Measurements from ENCODE around the gene ZNF672. TPM values are rescaled to one million over a fixed set of nuclear protein-coding genes. Genes with fewer than 3 reads are reported as not detected.
A peak's percentile ranks its signal among the peaks of the same experiment; 100 is the strongest.

Gene ZNF672
- total and polyA plus RNA-seq, 2 of the 13 experiments (the other 11 are each of a cell fraction or from before 2014, with no cell fraction given) = 17.2 to 22.9 TPM

GRCh38 chr1:248825909-248826760, 11.9 kb upstream of the ZNF672 start, which contains the start of gene SH3BP5L (continued):
- TF ChIP-seq HIC2 (CRISPR knock-in tag; IDR thresholded peaks at IDR 0.05; ENCODE audit: low read depth) (0 out of 2 replicates have a peak, but pooled peaks have one; percentile 47), ZNF800 (CRISPR knock-in tag; IDR thresholded peaks at IDR 0.05) (0 out of 2 replicates have a peak, but pooled peaks have one; percentile 47), ZNF207 (IDR thresholded peaks at IDR 0.05; ENCODE audit: borderline replicate concordance) (no peak), YEATS2 (CRISPR knock-in tag; IDR thresholded peaks at IDR 0.05; ENCODE audit: borderline replicate concordance) (peak; percentile 55; the same call in 1 of the 2 replicates), ELF1 (CRISPR knock-in tag; IDR thresholded peaks at IDR 0.05) (peak; percentile 69; the same call in 1 of the 2 replicates), JUND (CRISPR knock-in tag; IDR thresholded peaks at IDR 0.05) (peak; percentile 30; the same call in 1 of the 2 replicates), ZSCAN30 (CRISPR knock-in tag; IDR thresholded peaks at IDR 0.05) (peak; percentile 89), CREM (IDR thresholded peaks at IDR 0.05) (peak; percentile 92), CREM (CRISPR knock-in tag; IDR thresholded peaks at IDR 0.05) (no peak), BRD4 (CRISPR knock-in tag; IDR thresholded peaks at IDR 0.05) (peak; percentile 40; the same call in 1 of the 2 replicates), AFF4 (CRISPR knock-in tag; IDR thresholded peaks at IDR 0.05) (no peak; the same call in 1 of the 2 replicates), ZNF792 (CRISPR knock-in tag; IDR thresholded peaks at IDR 0.05) (peak; percentile 3; the same call in 1 of the 2 replicates), POLR2A (IDR thresholded peaks at IDR 0.05; ENCODE audit: insufficient read depth in 1 of 2, low read depth in 2 of 2, low read length in 2 of 2) (peak; percentile 79 to 90), ZNF333 (CRISPR knock-in tag; IDR thresholded peaks at IDR 0.05; ENCODE audit: borderline replicate concordance) (no peak), HBP1 (CRISPR knock-in tag; IDR thresholded peaks at IDR 0.05; ENCODE audit: low read depth) (peak; percentile 61; the same call in 1 of the 2 replicates), ZNF572 (CRISPR knock-in tag; IDR thresholded peaks at IDR 0.05) (no peak), PBX3 (CRISPR knock-in tag; IDR thresholded peaks at IDR 0.05; ENCODE audit: borderline replicate concordance) (0 out of 2 replicates have a peak, but pooled peaks have one; percentile 41), ZNF589 (CRISPR knock-in tag; conservative IDR thresholded peaks at IDR 0.05) (no peak), ZNF713 (CRISPR knock-in tag; IDR thresholded peaks at IDR 0.05) (no peak)

Measured in HepG2 (cell line).